GM12878 (cell line): ENCODE data around the gene NBEA. TPM values are rescaled to one million over a fixed set of nuclear protein-coding genes. Genes with fewer than 3 reads are reported as not detected.

Source experiments
- ATAC-seq: fragments of 200-7000 bp; cut with Tn5 transposase; 3 replicates; pipeline ENCODE4 v1.9.1; 2020; ENCODE audit warnings: mild to moderate bottlenecking, moderate library complexity
- BruUV-seq: library from RNA; stranded (reverse); fragments of 400-500 nt; replicated peaks from 2 replicates; lab custom pipeline; 2021; lab: Mats Ljungman, UMichigan
- CTCF ChIA-PET: fragments of 300-600 bp; sonication (Branson Sonifier 250); formaldehyde crosslinking; extraction: SDS; loops from one replicate; lab custom pipeline; 2021; ENCODE audit warnings: inconsistent platforms; lab: Yijun Ruan, JAX
- POLR2A ChIA-PET: fragments of 350-600 bp; formaldehyde crosslinking; extraction: SDS; loops from one replicate; lab custom pipeline; 2021; ENCODE audit warnings: inconsistent platforms; lab: Charles Lee
- RAD21 ChIA-PET: fragments of 300-600 bp; sonication (Branson Sonifier 250); formaldehyde crosslinking; loops from one replicate; lab custom pipeline; 2023; ENCODE audit warnings: antibody characterized with exemption; ENCODE audit not compliant: unreplicated experiment; lab: Charles Lee
- SMC1A ChIA-PET: fragments of 300-600 bp; sonication (Branson Sonifier 250); formaldehyde crosslinking; loops from one replicate; lab custom pipeline; 2023; ENCODE audit not compliant: unreplicated experiment, uncharacterized antibody; lab: Charles Lee
- DNase-seq: peaks from one replicate; pipeline ENCODE4 v3.0.0-alpha.2; 2011; ENCODE audit warnings: low read depth, low spot score
- FAIRE-seq: peaks from 3 replicates; lab custom pipeline; 2011; peaks lifted over from hg19 to GRCh38; lab: Jason Lieb, UNC
- H2AFZ ChIP-seq: 2 replicates; pipeline ENCODE4 v1.6.0; 2011; ENCODE audit warnings: low read depth, low read length, control low read depth; ENCODE audit not compliant: control insufficient read depth
- H3K27ac ChIP-seq: 2 replicates; pipeline ENCODE4 v1.5.1; 2011; ENCODE audit warnings: control low read depth; ENCODE audit not compliant: control insufficient read depth, insufficient read depth
- H3K27me3 ChIP-seq, 2 experiments: replicated peaks in 1 of 2; 2 replicates each; pipeline versions ENCODE4 v1.6.0 to v1.6.1; 2011; ENCODE audit warnings: low read length in 1 of 2; ENCODE audit not compliant: control insufficient read depth in 2 of 2, insufficient read depth in 2 of 2
- H3K36me3 ChIP-seq, 2 experiments: 2 replicates each; pipeline ENCODE4 v1.5.1; 2011; ENCODE audit warnings: low read length in 1 of 2; ENCODE audit not compliant: control insufficient read depth in 2 of 2, insufficient read depth in 2 of 2
- H3K4me1 ChIP-seq: 2 replicates; pipeline ENCODE4 v1.6.1; 2011; ENCODE audit warnings: mild to moderate bottlenecking, low read length, moderate library complexity, mixed read lengths; ENCODE audit not compliant: control insufficient read depth, insufficient read depth
- H3K4me2 ChIP-seq: 2 replicates; pipeline ENCODE4 v1.6.0; 2011; ENCODE audit warnings: control low read depth; ENCODE audit not compliant: control insufficient read depth, insufficient read depth
- H3K4me3 ChIP-seq: fragments of 200-600 bp; sonication (generic); 2 replicates; pipeline ENCODE4 v1.5.1; 2016
- H3K79me2 ChIP-seq: 2 replicates; pipeline ENCODE4 v1.6.0; 2011; ENCODE audit warnings: low read length; ENCODE audit not compliant: control insufficient read depth, insufficient read depth
- H3K9ac ChIP-seq: 2 replicates; pipeline ENCODE4 v1.8.0; 2011; ENCODE audit warnings: low read length, control low read depth, mixed read lengths; ENCODE audit not compliant: control insufficient read depth, insufficient read depth
- H3K9me3 ChIP-seq: replicated peaks from 3 replicates; pipeline ENCODE4 v1.5.1; 2011; ENCODE audit warnings: mild to moderate bottlenecking, low read length; ENCODE audit not compliant: control insufficient read depth, insufficient read depth
- H4K20me1 ChIP-seq: 2 replicates; pipeline ENCODE4 v1.6.0; 2011; ENCODE audit not compliant: control insufficient read depth, insufficient read depth
- ASH2L ChIP-seq: fragments of 300-600, 200-600 bp; sonication (generic); IDR thresholded peaks from 2 replicates; pipeline ENCODE4 v1.6.1; 2017; ENCODE audit warnings: low read depth, mild to moderate bottlenecking, borderline replicate concordance
- BACH1 ChIP-seq: fragments of 450-650 bp; IDR thresholded peaks from 2 replicates; pipeline ENCODE4 v1.6.1; 2017; ENCODE audit warnings: mild to moderate bottlenecking, borderline replicate concordance
- EGR1 ChIP-seq, 2 experiments: IDR thresholded peaks; 1 replicate in 1 of 2; 2 replicates in 1 of 2; pipeline ENCODE4 v1.6.1; 2011 to 2012; ENCODE audit warnings: low read depth in 2 of 2, low read length in 2 of 2, borderline replicate concordance in 1 of 2, mild to moderate bottlenecking in 1 of 2, moderate library complexity in 1 of 2
- FOXK2 ChIP-seq: fragments of 450-650 bp; IDR thresholded peaks from 2 replicates; pipeline ENCODE4 v1.6.1; 2017; ENCODE audit warnings: mild to moderate bottlenecking, moderate library complexity
- MYB ChIP-seq: fragments of 150-350 bp; IDR thresholded peaks from 2 replicates; pipeline ENCODE4 v1.6.1; 2014; ENCODE audit warnings: mild to moderate bottlenecking, low read depth, low read length, borderline replicate concordance
- NFYB ChIP-seq: IDR thresholded peaks from 2 replicates; pipeline ENCODE4 v1.6.1; 2011; ENCODE audit warnings: low read depth, mild to moderate bottlenecking, low read length, improper control_type of control experiment, moderate library complexity; ENCODE audit not compliant: insufficient read depth
- NRF1 ChIP-seq: conservative IDR thresholded peaks from 2 replicates; pipeline ENCODE4 v1.6.1; 2011; ENCODE audit warnings: mild to moderate bottlenecking, low read depth, low read length, improper control_type of control experiment
- POLR2AphosphoS5 ChIP-seq: IDR thresholded peaks from 2 replicates; pipeline ENCODE4 v1.6.1; 2011; ENCODE audit warnings: mild to moderate bottlenecking, low read length, inconsistent platforms
- RELA ChIP-seq: fragments of 450-650 bp; IDR thresholded peaks from 2 replicates; pipeline ENCODE4 v1.8.0; 2014; ENCODE audit warnings: borderline replicate concordance; ENCODE audit not compliant: partially characterized antibody
- SPI1 ChIP-seq: IDR thresholded peaks from 2 replicates; pipeline ENCODE4 v1.6.1; 2011; ENCODE audit warnings: low read depth, mild to moderate bottlenecking, low read length, moderate library complexity, borderline replicate concordance; ENCODE audit not compliant: insufficient read depth
- SREBF1 ChIP-seq: IDR thresholded peaks from 2 replicates; pipeline ENCODE4 v1.6.1; 2012; ENCODE audit warnings: mild to moderate bottlenecking, low read length
- WGBS: methylation state at CpG from one replicate; pipeline ENCODE4 v1.1.6; 2016; ENCODE audit warnings: low lambda C conversion rate; ENCODE audit not compliant: insufficient replicate concordance, insufficient coverage; ENCODE audit errors: missing lambda C conversion rate; 5-methylcytosine and 5-hydroxymethylcytosine counted together
- in situ Hi-C: fragments of 300-500 bp; cut with MboI; formaldehyde crosslinking; loops from 9 replicates; pipeline ENCODE4 v1.14.3; 2018; ENCODE audit warnings: mixed read lengths
- intact Hi-C: fragments of 100-400 bp; cut with micrococcal nuclease; formaldehyde crosslinking; loops from one replicate; pipeline ENCODE4 v1.14.2; 2022; ENCODE audit not compliant: unreplicated experiment
- polyA plus RNA-seq, 11 experiments: library from polyadenylated mRNA; depleted of rRNA in 4 of 11; unstranded in 6 of 11; stranded (reverse) in 5 of 11; fragments of >200 nt; fragmentation: Nextera tagmentation in 4 of 11; fragmentation: Illumina TruSeq in 1 of 11; extraction: Ambion mirVana in 4 of 11; extraction: Trizol in 1 of 11; gene quantifications; 1 replicate in 1 of 11; 2 replicates in 10 of 11; pipeline versions ENCODE4 v1.2.1 to v1.2.3, GENCODE V29; 2011 to 2016; ENCODE audit warnings: inconsistent platforms in 2 of 11, missing spikeins in 2 of 11, low read depth in 1 of 11
- total RNA-seq, 4 experiments: library from RNA; depleted of rRNA in 3 of 4; stranded (reverse); fragments of >200 nt in 3 of 4; fragmentation: Illumina TruSeq in 1 of 4; extraction: Trizol in 1 of 4; gene quantifications; 2 replicates each; pipeline versions ENCODE4 v1.2.1 to v1.2.3, GENCODE V29; 2013 to 2021

The NBEA gene
- total and polyA plus RNA-seq, 10 of the 15 experiments (the other 5 are each of a cell fraction or from before 2014, with no cell fraction given) = 0.23 to 3.6 (median 0.55) TPM

GRCh38 chr13:35460061-35460460 lies 518.0 kb downstream of the NBEA start:
- Histone ChIP-seq H3K27me3 (no peaks in the 10 kb centered on the region), H3K4me2 (no peak overlapping the region)

GRCh38 chr13:35465371-35465770 lies 523.3 kb downstream of the NBEA start:
- ChIA-PET POLR2A (no interaction called here), SMC1A (no interaction called here), CTCF (interaction anchor here (0.6 kb wide), 1 partner anchor 372 kb away, joined by 3 read pairs; no protein-coding TSS in a partner anchor), RAD21 (no interaction called here)
- FAIRE-seq (no peak), ATAC-seq (no peak), DNase-seq (no peak)
- peaks cover 0 to 1% of the 10 kb centered on the region in 2 experiments; a peak in 1 of 4 replicates for H3K27me3 ChIP-seq
- H3K4me1 ChIP-seq = no peaks in the 10 kb centered on the region
- no peak for TF ChIP-seq BACH1
- no peak for TF ChIP-seq SREBF1
- no peaks in the 10 kb centered on the region for H3K79me2 ChIP-seq
- H3K9me3 ChIP-seq = no peaks in the 10 kb centered on the region
- BruUV-seq = no TSS peak
- no peak overlapping the region for H3K4me2 ChIP-seq
- no peaks in the 10 kb centered on the region for H4K20me1 ChIP-seq
- H3K27ac ChIP-seq = no peak overlapping the region
- intact Hi-C loops = no loop called here
- H2AFZ ChIP-seq = no peak overlapping the region
- no peaks in the 10 kb centered on the region for H3K36me3 ChIP-seq
- 55% methylated on average over 3 of the region's 3 CpGs for WGBS
- no peak overlapping the region for H3K9ac ChIP-seq
- H3K4me3 ChIP-seq = no peak overlapping the region
- in situ Hi-C loops = no loop called here

More at GRCh38 chr13:35460061-35460460, 518.0 kb downstream of the NBEA start:
- Histone ChIP-seq H3K9me3 (no peaks in the 10 kb centered on the region), H3K4me1 (no peaks in the 10 kb centered on the region), H2AFZ (no peak overlapping the region), H3K9ac (no peak overlapping the region), H3K36me3 (no peaks in the 10 kb centered on the region), H3K79me2 (no peaks in the 10 kb centered on the region), H3K27ac (no peak overlapping the region), H4K20me1 (no peaks in the 10 kb centered on the region), H3K4me3 (no peak overlapping the region)
- SMC1A ChIA-PET = no interaction called here
- WGBS = 0% methylated on average over 2 of the region's 2 CpGs
- TF ChIP-seq MYB = no peak
- TF ChIP-seq RELA = no peak
- no peak for TF ChIP-seq EGR1 (IDR thresholded peaks at IDR 0.05; ENCODE audit: borderline replicate concordance in 1 of 2, low read depth in 2 of 2, low read length in 2 of 2)
- TF ChIP-seq NRF1 = no peak
- TF ChIP-seq POLR2AphosphoS5 = no peak
- TF ChIP-seq ASH2L = no peak
- no peak for TF ChIP-seq NFYB
- TF ChIP-seq SPI1 = no peak
- TF ChIP-seq FOXK2 = no peak
- BruUV-seq = no TSS peak
- ATAC-seq (no peak), FAIRE-seq (no peak), DNase-seq (no peak)
- POLR2A ChIA-PET = no interaction called here
- in situ Hi-C loops = no loop called here
- CTCF ChIA-PET = no interaction called here
- intact Hi-C loops = no loop called here
- RAD21 ChIA-PET = no interaction called here
